Measurements from ENCODE around the gene SH3PXD2B. TPM values are rescaled to one million over a fixed set of nuclear protein-coding genes. Genes with fewer than 3 reads are reported as not detected.

Gene SH3PXD2B
- total RNA-seq, 1 donor from 2014 or later, result 81.1 TPM

DNA sequence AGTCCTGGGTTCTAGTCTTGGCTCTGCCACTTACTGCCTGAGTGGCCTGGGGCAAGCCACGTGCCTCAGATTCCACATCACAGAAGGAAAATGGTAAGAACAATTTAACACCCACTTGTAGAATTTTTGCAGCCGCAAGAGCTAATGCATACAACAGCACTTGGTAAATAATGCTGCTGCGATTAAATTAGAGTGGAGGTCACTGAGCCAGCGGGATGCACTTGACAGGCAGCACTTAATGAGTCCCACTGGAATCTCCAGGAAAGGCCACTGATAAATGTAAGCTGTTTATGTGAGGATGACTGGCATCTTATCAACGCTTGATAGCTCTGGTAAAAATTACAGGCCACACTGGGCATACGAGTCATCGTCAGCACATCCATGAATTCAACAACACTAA, 111.4 kb downstream of the SH3PXD2B start:
- Mint-ChIP-seq H3K27ac (ENCODE audit: unreplicated experiment) (no peak overlapping the region), H3K9me3 (ENCODE audit: low read depth) (no peaks in the 10 kb centered on the region), H3K36me3 (ENCODE audit: low read depth) (peaks cover 64% of the 10 kb centered on the region), H3K27me3 (ENCODE audit: low read depth) (no peaks in the 10 kb centered on the region), H3K4me3 (ENCODE audit: unreplicated experiment) (no peak overlapping the region), H3K4me1 (ENCODE audit: low read depth) (no peaks in the 10 kb centered on the region)
- no peak for TF ChIP-seq CTCF (IDR thresholded peaks at IDR 0.05)
- no peak for DNase-seq (ENCODE audit: low spot score)

DNA sequence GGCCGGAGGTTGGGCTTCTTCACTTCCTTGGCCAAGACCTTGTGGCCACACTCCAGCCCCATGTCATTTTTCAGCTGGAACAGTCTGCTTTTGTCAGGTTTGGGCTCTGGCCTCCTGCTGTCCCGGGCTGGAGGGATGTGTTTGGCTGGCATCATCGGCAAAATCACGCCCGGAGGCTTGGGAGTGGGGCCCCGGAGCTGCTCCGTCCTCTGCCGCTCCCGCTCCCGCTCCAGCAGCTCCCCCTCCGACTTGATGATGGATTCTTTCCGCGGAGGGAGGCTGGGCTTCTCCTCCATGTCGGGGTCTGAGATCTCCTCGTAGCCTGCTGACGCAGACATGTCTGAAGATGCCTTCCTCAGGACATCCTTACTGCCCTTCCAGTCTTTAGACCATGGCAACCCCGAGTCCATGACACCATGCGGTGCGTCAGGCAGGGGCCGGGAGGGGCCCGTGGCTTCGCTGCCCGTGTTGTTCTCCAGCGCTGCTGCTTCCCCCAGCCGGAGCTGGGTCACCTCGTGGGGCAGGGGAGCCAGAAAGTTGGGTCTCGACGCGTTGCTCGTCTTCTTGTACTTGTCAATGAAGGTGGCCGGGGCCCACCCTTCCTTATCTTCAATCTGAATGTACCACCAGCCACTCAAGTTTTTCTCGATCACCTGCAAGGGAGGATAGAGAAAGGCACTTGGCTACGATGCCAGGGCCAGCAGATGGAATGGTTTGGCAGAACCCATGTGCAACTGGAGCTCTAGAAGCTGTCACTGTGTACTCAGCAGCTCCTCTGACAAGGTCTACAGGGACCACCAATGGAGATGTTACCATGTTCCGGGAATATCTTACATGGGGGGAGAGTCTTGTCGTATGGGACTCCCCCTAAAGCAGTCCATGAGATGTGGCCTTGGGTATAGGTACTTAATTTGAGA, 114.8 kb downstream of the SH3PXD2B start:
- no peak for TF ChIP-seq CTCF (IDR thresholded peaks at IDR 0.05)
- no peaks in the 10 kb centered on the region for H3K9me3 Mint-ChIP-seq (ENCODE audit: low read depth)
- no peaks in the 10 kb centered on the region for H3K4me1 Mint-ChIP-seq (ENCODE audit: low read depth)
- no peak for DNase-seq (ENCODE audit: low spot score)
- H3K4me3 Mint-ChIP-seq (ENCODE audit: unreplicated experiment), result no peak overlapping the region
- no peak overlapping the region for H3K27ac Mint-ChIP-seq (ENCODE audit: unreplicated experiment)
- no peaks in the 10 kb centered on the region for H3K27me3 Mint-ChIP-seq (ENCODE audit: low read depth)
- peaks cover 60% of the 10 kb centered on the region for H3K36me3 Mint-ChIP-seq (ENCODE audit: low read depth)

GRCh38 chr5:172336676-172337285, 117.5 kb downstream of the SH3PXD2B start:
- no peaks in the 10 kb centered on the region for H3K4me1 Mint-ChIP-seq (ENCODE audit: low read depth)
- H3K36me3 Mint-ChIP-seq (ENCODE audit: low read depth), result peaks cover 45% of the 10 kb centered on the region
- H3K27ac Mint-ChIP-seq (ENCODE audit: unreplicated experiment), result no peak overlapping the region
- DNase-seq (ENCODE audit: low spot score), result no peak
- no peaks in the 10 kb centered on the region for H3K27me3 Mint-ChIP-seq (ENCODE audit: low read depth)
- TF ChIP-seq CTCF (IDR thresholded peaks at IDR 0.05), result no peak
- no peak overlapping the region for H3K4me3 Mint-ChIP-seq (ENCODE audit: unreplicated experiment)
- no peaks in the 10 kb centered on the region for H3K9me3 Mint-ChIP-seq (ENCODE audit: low read depth)

- H3K9me3 Mint-ChIP-seq (ENCODE audit: low read depth), result no peaks in the 10 kb centered on the region
Measured at GRCh38 chr5:172336264-172336663, 118.1 kb downstream of the SH3PXD2B start.

More at GRCh38 chr5:172336264-172336663, 118.1 kb downstream of the SH3PXD2B start:
- Mint-ChIP-seq H3K27ac (ENCODE audit: unreplicated experiment) (no peak overlapping the region), H3K36me3 (ENCODE audit: low read depth) (peaks cover 43% of the 10 kb centered on the region), H3K27me3 (ENCODE audit: low read depth) (no peaks in the 10 kb centered on the region), H3K4me3 (ENCODE audit: unreplicated experiment) (no peak overlapping the region), H3K4me1 (ENCODE audit: low read depth) (no peaks in the 10 kb centered on the region)
- no peak for TF ChIP-seq CTCF (IDR thresholded peaks at IDR 0.05)
- no peak for DNase-seq (ENCODE audit: low spot score)
